ENCODE measurements around the gene SYF2. TPM values are rescaled to one million over a fixed set of nuclear protein-coding genes. Genes with fewer than 3 reads are reported as not detected.

The SYF2 gene
- total and polyA plus RNA-seq, 2 donors (not counting 3 experiments of a cell fraction or from before 2014, with no cell fraction given): 9.3 to 38.0 TPM

GRCh38 chr1:25247829-25248754 is 15.8 kb upstream of the SYF2 start:
- Histone ChIP-seq H3K9me3 (replicated peaks; ENCODE audit: control insufficient read depth, insufficient read depth, low read length) (no peaks in the 10 kb centered on the region), H3K4me2 (ENCODE audit: insufficient read depth, low read length) (peak overlapping the region; percentile 89), H4K20me1 (replicated peaks; ENCODE audit: control insufficient read depth, extremely low read depth, insufficient read depth, low read length) (peaks cover 12% of the 10 kb centered on the region), H3K9me1 (replicated peaks; ENCODE audit: control insufficient read depth, extremely low read depth, insufficient read depth, low read length) (no peaks in the 10 kb centered on the region), H3K27me3 (ENCODE audit: control insufficient read depth in 2 of 2, insufficient read depth in 2 of 2, low read length in 2 of 2) (no peaks in the 10 kb centered on the region), H3K9ac (replicated peaks; ENCODE audit: extremely low read depth, insufficient read depth, low read length) (peak overlapping the region; percentile 74), H3K27ac (ENCODE audit: insufficient read depth, low read depth, low read length) (peak overlapping the region; percentile 13), H3K4me3 (replicated peaks in 1 of 3; ENCODE audit: insufficient read depth in 1 of 3, low read depth in 1 of 3, low read length in 3 of 3) (peak overlapping the region; percentile 71 to 97 (median 86)), H3K79me2 (ENCODE audit: control insufficient read depth, insufficient read depth, low read length) (peaks cover 36% of the 10 kb centered on the region), H3K4me1 (ENCODE audit: control insufficient read depth, extremely low read depth, insufficient read depth, low read length) (peaks cover 20% of the 10 kb centered on the region), H2AFZ (ENCODE audit: low read depth, low read length) (peak overlapping the region; percentile 57), H3K36me3 (ENCODE audit: control insufficient read depth in 2 of 2, extremely low read depth in 1 of 2, insufficient read depth in 2 of 2, low read length in 2 of 2) (peaks cover 0 to 16% of the 10 kb centered on the region in 2 experiments)
- ChIA-PET POLR2A (interaction anchor here (0.6 to 1.4 kb wide), 10 partner anchors 9 to 986 kb away, joined by 3 to 28 read pairs (median 4); partner anchors contain the start of genes CEP85, MACO1 and SYF2), CTCF (interaction anchor here (1.2 kb wide), 1 partner anchor 16 kb away, joined by 8 read pairs; the partner anchor contains the start of gene SYF2)
- no peak for TF ChIP-seq GATA2 (IDR thresholded peaks at IDR 0.05; ENCODE audit: insufficient read depth, insufficient read length, low read depth, low read length)
- TF ChIP-seq CTCF (IDR thresholded peaks at IDR 0.05; ENCODE audit: extremely low read depth in 1 of 2, insufficient read depth in 1 of 2, low read depth in 1 of 2, low read length in 2 of 2): peak; percentile 16 to 46
- BruUV-seq (replicated peaks): no TSS peak
- FAIRE-seq (no peak), DNase-seq (ENCODE audit: low read depth, low spot score) (no peak)
- dilution Hi-C loops (cut with MboI; ENCODE audit: extremely low pct_ligation_motif_present, low sequenced_read_pairs) (no loop called here), intact Hi-C loops (cut with micrococcal nuclease) (loop anchor here (1.0 to 5.0 kb wide), 5 partner anchors 9 to 274 kb away; partner anchors contain the start of genes SYF2 and TMEM50A)
